IPS-20b (cell line): ENCODE results near the gene ESYT1.
"Not testable (repeated sequence)": the region's sequence is repeated elsewhere in the genome, so short reads cannot be mapped to it uniquely, and the experiment has no call there.

ENCODE experiments used
- H3K27ac ChIP-seq: one replicate; pipeline ENCODE4 v1.5.1; 2013; ENCODE audit warnings: low read length
- H3K27me3 ChIP-seq: 2 replicates; pipeline ENCODE4 v1.6.1; 2013; ENCODE audit warnings: mild to moderate bottlenecking, low read length, inconsistent platforms; ENCODE audit not compliant: insufficient read depth
- H3K36me3 ChIP-seq: 2 replicates; pipeline ENCODE4 v1.6.1; 2013; ENCODE audit warnings: low read depth, mild to moderate bottlenecking, inconsistent platforms, low read length, moderate library complexity; ENCODE audit not compliant: insufficient read depth
- H3K4me1 ChIP-seq: 2 replicates; pipeline ENCODE4 v1.6.1; 2013; ENCODE audit warnings: mild to moderate bottlenecking, control low read depth, inconsistent platforms, low read length, moderate library complexity; ENCODE audit not compliant: insufficient read depth
- H3K4me3 ChIP-seq: 2 replicates; pipeline ENCODE4 v1.5.1; 2013; ENCODE audit warnings: mild to moderate bottlenecking, low read length, inconsistent platforms
- H3K9ac ChIP-seq: 2 replicates; pipeline ENCODE4 v1.6.1; 2013; ENCODE audit warnings: low read depth, mild to moderate bottlenecking, inconsistent platforms, low read length, moderate library complexity
- H3K9me3 ChIP-seq: 2 replicates; pipeline ENCODE4 v1.6.1; 2013; ENCODE audit warnings: mild to moderate bottlenecking, low read depth, low read length, inconsistent platforms; ENCODE audit not compliant: insufficient read depth

The ESYT1 gene

GRCh38 chr12:56104815-56105608, 23.1 kb upstream of the ESYT1 start:
- Histone ChIP-seq H3K4me3 (peak overlapping the region; percentile 85), H3K27me3 (no peaks in the 10 kb centered on the region), H3K36me3 (peaks cover 62% of the 10 kb centered on the region), H3K9ac (peak overlapping the region; percentile 97), H3K27ac (peak overlapping the region; percentile 73), H3K4me1 (peaks cover 5% of the 10 kb centered on the region), H3K9me3 (no peaks in the 10 kb centered on the region)

GRCh38 chr12:56105609-56105902, 22.5 kb upstream of the ESYT1 start:
- peaks cover 65% of the 10 kb centered on the region for H3K36me3 ChIP-seq
- H3K4me1 ChIP-seq: peaks cover 5% of the 10 kb centered on the region
- H3K27me3 ChIP-seq: no peaks in the 10 kb centered on the region
- H3K9ac ChIP-seq: peak overlapping the region; percentile 97
- no peak overlapping the region for H3K27ac ChIP-seq
- H3K9me3 ChIP-seq: no peaks in the 10 kb centered on the region
- H3K4me3 ChIP-seq: peak overlapping the region; percentile 85

GRCh38 chr12:56107242-56107641, 20.8 kb upstream of the ESYT1 start:
- no peak overlapping the region for H3K4me3 ChIP-seq
- no peaks in the 10 kb centered on the region for H3K27me3 ChIP-seq
- H3K9ac ChIP-seq: no peak overlapping the region
- H3K4me1 ChIP-seq: peaks cover 5% of the 10 kb centered on the region
- peaks cover 65% of the 10 kb centered on the region for H3K36me3 ChIP-seq
- H3K9me3 ChIP-seq: no peaks in the 10 kb centered on the region
- no peak overlapping the region for H3K27ac ChIP-seq

- no peak overlapping the region for H3K27ac ChIP-seq
- H3K9me3 ChIP-seq: no peaks in the 10 kb centered on the region
- no peaks in the 10 kb centered on the region for H3K27me3 ChIP-seq
- peaks cover 5% of the 10 kb centered on the region for H3K4me1 ChIP-seq
- peaks cover 83% of the 10 kb centered on the region for H3K36me3 ChIP-seq
- no peak overlapping the region for H3K9ac ChIP-seq
- H3K4me3 ChIP-seq: no peak overlapping the region
These were observed 17.5 kb upstream of the ESYT1 start for GRCh38 chr12:56110571-56110970.

- Histone ChIP-seq H3K36me3 (peaks cover 63% of the 10 kb centered on the region), H3K4me3 (no peak overlapping the region), H3K9ac (no peak overlapping the region), H3K4me1 (peaks cover 3% of the 10 kb centered on the region; the same call in 1 of the 2 replicates), H3K9me3 (no peaks in the 10 kb centered on the region), H3K27me3 (no peaks in the 10 kb centered on the region), H3K27ac (no peak overlapping the region)
These were observed 14.0 kb upstream of the ESYT1 start for GRCh38 chr12:56114084-56114483.

GRCh38 chr12:56115329-56115728, 12.7 kb upstream of the ESYT1 start:
- Histone ChIP-seq H3K36me3 (peaks cover 52% of the 10 kb centered on the region), H3K9ac (peak overlapping the region; percentile 100; the same call in 1 of the 2 replicates), H3K27me3 (no peaks in the 10 kb centered on the region), H3K27ac (no peak overlapping the region), H3K9me3 (no peaks in the 10 kb centered on the region), H3K4me3 (peak overlapping the region; percentile 97; the same call in 1 of the 2 replicates), H3K4me1 (peaks cover 10% of the 10 kb centered on the region; the same call in 1 of the 2 replicates)

- peak within 1 kb of the TSS; percentile 88 for H3K27ac ChIP-seq
These were observed 11.6 kb upstream of the ESYT1 start, which contains the start of gene RPL41 for GRCh38 chr12:56116267-56117081. Gene RPL41, plus strand, starts transcription at chr12:56116633.

GRCh38 chr12:56117082-56117706, 10.9 kb upstream of the ESYT1 start:
- peak overlapping the region; percentile 88 for H3K27ac ChIP-seq
- not testable (repeated sequence) for H3K9me3 ChIP-seq, H3K27me3 ChIP-seq
- peaks cover 47% of the 10 kb centered on the region for H3K36me3 ChIP-seq
- H3K9ac ChIP-seq: peak overlapping the region; percentile 100
- peaks cover 10% of the 10 kb centered on the region; the same call in 1 of the 2 replicates for H3K4me1 ChIP-seq
- peak overlapping the region; percentile 97 for H3K4me3 ChIP-seq

More at GRCh38 chr12:56116267-56117081, 11.6 kb upstream of the ESYT1 start, which contains the start of gene RPL41:
- H3K9ac ChIP-seq: peak within 1 kb of the TSS; percentile 100
- no peaks in the 10 kb centered on the region for H3K9me3 ChIP-seq
- H3K27me3 ChIP-seq: no peaks in the 10 kb centered on the region
- peaks cover 10% of the 10 kb centered on the region; the same call in 1 of the 2 replicates for H3K4me1 ChIP-seq
- peaks cover 52% of the 10 kb centered on the region for H3K36me3 ChIP-seq
- H3K4me3 ChIP-seq: peak within 1 kb of the TSS; percentile 97

- H3K36me3 ChIP-seq: peaks cover 38% of the 10 kb centered on the region
- H3K4me1 ChIP-seq: peaks cover 10% of the 10 kb centered on the region; the same call in 1 of the 2 replicates
- peak within 1 kb of the TSS; percentile 100 for H3K9ac ChIP-seq
- H3K4me3 ChIP-seq: peak within 1 kb of the TSS; percentile 97
- peak within 1 kb of the TSS; percentile 88 for H3K27ac ChIP-seq
- no peaks in the 10 kb centered on the region for H3K9me3 ChIP-seq
- no peaks in the 10 kb centered on the region for H3K27me3 ChIP-seq
These were observed 10.0 kb upstream of the ESYT1 start, which contains the start of gene ZC3H10 for GRCh38 chr12:56117778-56118687. Gene ZC3H10, plus strand, starts transcription at chr12:56118266. Its CDS starts 2,297 bp downstream, at chr12:56120563.

- no peak overlapping the region for H3K27ac ChIP-seq
- no peaks in the 10 kb centered on the region for H3K9me3 ChIP-seq
- no peaks in the 10 kb centered on the region for H3K27me3 ChIP-seq
- peak overlapping the region; percentile 86; the same call in 1 of the 2 replicates for H3K9ac ChIP-seq
- H3K4me1 ChIP-seq: peaks cover 10% of the 10 kb centered on the region; the same call in 1 of the 2 replicates
- H3K36me3 ChIP-seq: peaks cover 30% of the 10 kb centered on the region
- H3K4me3 ChIP-seq: peak overlapping the region; percentile 97
These were observed 9.2 kb upstream of the ESYT1 start for GRCh38 chr12:56118688-56119357.
